Chondrocyte (in vitro differentiated cells): ENCODE measurements around the gene PAX2. TPM values are rescaled to one million over a fixed set of nuclear protein-coding genes. Genes with fewer than 3 reads are reported as not detected.

ENCODE experiments used
- DNase-seq: peaks from one replicate; pipeline ENCODE4 v3.0.0; 2021; ENCODE audit warnings: mixed read lengths, low spot score
- H3K27ac Mint-ChIP-seq: one replicate; pipeline ENCODE4 v1.8.0; 2021; ENCODE audit warnings: mild to moderate bottlenecking, moderate library complexity, mixed read lengths; ENCODE audit not compliant: unreplicated experiment
- H3K27me3 Mint-ChIP-seq: 2 replicates; pipeline ENCODE4 v1.8.0; 2021; ENCODE audit warnings: low read depth, mixed read lengths
- H3K36me3 Mint-ChIP-seq: 2 replicates; pipeline ENCODE4 v1.8.0; 2021; ENCODE audit warnings: low read depth, mixed read lengths
- H3K4me1 Mint-ChIP-seq: 2 replicates; pipeline ENCODE4 v1.8.0; 2021; ENCODE audit warnings: low read depth, mild to moderate bottlenecking, mixed read lengths
- H3K4me3 Mint-ChIP-seq: one replicate; pipeline ENCODE4 v1.8.0; 2021; ENCODE audit warnings: mild to moderate bottlenecking, moderate library complexity, mixed read lengths; ENCODE audit not compliant: unreplicated experiment
- H3K9me3 Mint-ChIP-seq: 2 replicates; pipeline ENCODE4 v1.8.0; 2021; ENCODE audit warnings: low read depth, mixed read lengths
- CTCF ChIP-seq: fragments of 200-600 bp; sonication (generic); IDR thresholded peaks from 2 replicates; pipeline ENCODE4 v1.5.0; 2021; ENCODE audit warnings: antibody characterized with exemption, mild to moderate bottlenecking, moderate library complexity
- total RNA-seq: library from RNA; stranded (reverse); gene quantifications from 3 replicates; pipeline ENCODE4 v1.2.1, GENCODE V29; 2021

The PAX2 gene
- total RNA-seq, 1 donor from 2014 or later = 0.62 TPM

- Mint-ChIP-seq H3K27ac (no peak overlapping the region), H3K9me3 (no peaks in the 10 kb centered on the region), H3K36me3 (peaks cover 1% of the 10 kb centered on the region), H3K27me3 (peaks cover 78% of the 10 kb centered on the region), H3K4me3 (no peak overlapping the region), H3K4me1 (no peaks in the 10 kb centered on the region)
- TF ChIP-seq CTCF = no peak
- DNase-seq = no peak
These were observed 65.4 kb downstream of the PAX2 start for GRCh38 chr10:100810835-100811116.

- H3K9me3 Mint-ChIP-seq = no peaks in the 10 kb centered on the region
- H3K4me1 Mint-ChIP-seq = no peaks in the 10 kb centered on the region
- no peak overlapping the region for H3K4me3 Mint-ChIP-seq
- peaks cover 1% of the 10 kb centered on the region for H3K36me3 Mint-ChIP-seq
- no peak for TF ChIP-seq CTCF
- no peak overlapping the region for H3K27ac Mint-ChIP-seq
- H3K27me3 Mint-ChIP-seq = peaks cover 76% of the 10 kb centered on the region
- DNase-seq = no peak
These were observed 65.9 kb downstream of the PAX2 start for GRCh38 chr10:100811261-100811660.

- no peak for TF ChIP-seq CTCF
- peaks cover 76% of the 10 kb centered on the region for H3K27me3 Mint-ChIP-seq
- no peak overlapping the region for H3K27ac Mint-ChIP-seq
These were observed 66.7 kb downstream of the PAX2 start for GRCh38 chr10:100811752-100812750.

GRCh38 chr10:100812978-100813377, 67.6 kb downstream of the PAX2 start:
- H3K9me3 Mint-ChIP-seq = no peaks in the 10 kb centered on the region
- peak; percentile 51 for DNase-seq
- H3K27ac Mint-ChIP-seq = no peak overlapping the region
- H3K36me3 Mint-ChIP-seq = peaks cover 1% of the 10 kb centered on the region
- TF ChIP-seq CTCF = no peak
- H3K27me3 Mint-ChIP-seq = peaks cover 73% of the 10 kb centered on the region
- H3K4me1 Mint-ChIP-seq = no peaks in the 10 kb centered on the region
- H3K4me3 Mint-ChIP-seq = no peak overlapping the region

More at GRCh38 chr10:100811752-100812750, 66.7 kb downstream of the PAX2 start:
- H3K4me1 Mint-ChIP-seq = no peaks in the 10 kb centered on the region
- no peak overlapping the region for H3K4me3 Mint-ChIP-seq
- H3K36me3 Mint-ChIP-seq = peaks cover 1% of the 10 kb centered on the region
- H3K9me3 Mint-ChIP-seq = no peaks in the 10 kb centered on the region
- DNase-seq = peak; percentile 57

- Mint-ChIP-seq H3K4me3 (no peak overlapping the region), H3K36me3 (peaks cover 1% of the 10 kb centered on the region), H3K9me3 (no peaks in the 10 kb centered on the region), H3K4me1 (no peaks in the 10 kb centered on the region), H3K27ac (no peak overlapping the region), H3K27me3 (peaks cover 71% of the 10 kb centered on the region)
- no peak for DNase-seq
- TF ChIP-seq CTCF = no peak
These were observed 69.5 kb downstream of the PAX2 start for GRCh38 chr10:100814751-100815474.
